ENCODE results near the gene PRDM15. TPM values are rescaled to one million over a fixed set of nuclear protein-coding genes. Genes with fewer than 3 reads are reported as not detected.

PRDM15 gene
- total RNA-seq, 2 experiments from 2014 or later = 10.4 to 12.0 TPM

DNA sequence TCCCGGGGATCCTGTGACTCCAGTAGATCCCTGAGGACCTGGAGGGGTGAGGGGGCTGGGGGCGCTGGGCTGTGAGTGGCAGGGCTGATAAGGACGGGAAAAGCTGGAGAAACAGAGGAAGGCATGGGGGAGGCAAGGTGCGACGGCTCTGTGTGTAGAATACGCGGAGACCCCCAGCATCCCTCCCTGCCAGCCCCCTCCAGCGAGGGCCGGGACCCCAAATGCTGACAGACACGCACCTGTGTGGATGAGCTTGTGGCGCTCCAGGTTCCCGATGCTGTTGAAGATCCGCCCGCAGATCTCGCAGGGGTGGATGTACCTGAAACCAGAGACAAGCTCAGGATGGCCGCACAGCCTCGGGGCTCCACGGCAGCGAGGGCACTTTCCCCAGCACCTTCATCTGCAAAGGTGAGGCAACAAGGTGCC, 59.3 kb downstream of the PRDM15 start:
- Histone ChIP-seq H3K27me3 (ENCODE audit: control insufficient read depth in 1 of 2, insufficient read depth in 2 of 2, low read length in 2 of 2) (no peaks in the 10 kb centered on the region), H3K9me3 (ENCODE audit: control insufficient read depth in 1 of 2, insufficient read depth in 1 of 2, low read length in 2 of 2) (no peaks in the 10 kb centered on the region), H3K27ac (ENCODE audit: low read depth in 1 of 2, low read length in 2 of 2) (no peak overlapping the region), H3K4me3 (ENCODE audit: low read length) (no peak overlapping the region), H3K36me3 (ENCODE audit: insufficient read depth, low read length) (peaks cover 35% of the 10 kb centered on the region), H3K4me1 (ENCODE audit: insufficient read depth, low read length) (peaks cover 9% of the 10 kb centered on the region)
- ATAC-seq (ENCODE audit: poor library complexity) = no peak
- ChIA-PET CTCF (no interaction called here), POLR2A (no interaction called here)
- intact Hi-C loops (cut with DNase I, micrococcal nuclease) = loop anchor here in 1 of 2 experiments (5.0 kb wide), 1 partner anchor 112 kb away; no protein-coding TSS in a partner anchor
- peaks cover 58% of the 10 kb centered on the region for H3K36me3 Mint-ChIP-seq (ENCODE audit: low read depth)
- TF ChIP-seq, protein P1, sequence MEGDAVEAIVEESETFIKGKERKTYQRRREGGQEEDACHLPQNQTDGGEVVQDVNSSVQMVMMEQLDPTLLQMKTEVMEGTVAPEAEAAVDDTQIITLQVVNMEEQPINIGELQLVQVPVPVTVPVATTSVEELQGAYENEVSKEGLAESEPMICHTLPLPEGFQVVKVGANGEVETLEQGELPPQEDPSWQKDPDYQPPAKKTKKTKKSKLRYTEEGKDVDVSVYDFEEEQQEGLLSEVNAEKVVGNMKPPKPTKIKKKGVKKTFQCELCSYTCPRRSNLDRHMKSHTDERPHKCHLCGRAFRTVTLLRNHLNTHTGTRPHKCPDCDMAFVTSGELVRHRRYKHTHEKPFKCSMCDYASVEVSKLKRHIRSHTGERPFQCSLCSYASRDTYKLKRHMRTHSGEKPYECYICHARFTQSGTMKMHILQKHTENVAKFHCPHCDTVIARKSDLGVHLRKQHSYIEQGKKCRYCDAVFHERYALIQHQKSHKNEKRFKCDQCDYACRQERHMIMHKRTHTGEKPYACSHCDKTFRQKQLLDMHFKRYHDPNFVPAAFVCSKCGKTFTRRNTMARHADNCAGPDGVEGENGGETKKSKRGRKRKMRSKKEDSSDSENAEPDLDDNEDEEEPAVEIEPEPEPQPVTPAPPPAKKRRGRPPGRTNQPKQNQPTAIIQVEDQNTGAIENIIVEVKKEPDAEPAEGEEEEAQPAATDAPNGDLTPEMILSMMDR (IDR thresholded peaks at IDR 0.05) = no peak
- no peak for DNase-seq
- H3K27me3 Mint-ChIP-seq = no peaks in the 10 kb centered on the region
- H3K4me1 Mint-ChIP-seq (ENCODE audit: low read depth) = no peaks in the 10 kb centered on the region
- no peak overlapping the region for H3K4me3 Mint-ChIP-seq
- no peaks in the 10 kb centered on the region for H3K9me3 Mint-ChIP-seq
- H3K27ac Mint-ChIP-seq = no peak overlapping the region

DNA sequence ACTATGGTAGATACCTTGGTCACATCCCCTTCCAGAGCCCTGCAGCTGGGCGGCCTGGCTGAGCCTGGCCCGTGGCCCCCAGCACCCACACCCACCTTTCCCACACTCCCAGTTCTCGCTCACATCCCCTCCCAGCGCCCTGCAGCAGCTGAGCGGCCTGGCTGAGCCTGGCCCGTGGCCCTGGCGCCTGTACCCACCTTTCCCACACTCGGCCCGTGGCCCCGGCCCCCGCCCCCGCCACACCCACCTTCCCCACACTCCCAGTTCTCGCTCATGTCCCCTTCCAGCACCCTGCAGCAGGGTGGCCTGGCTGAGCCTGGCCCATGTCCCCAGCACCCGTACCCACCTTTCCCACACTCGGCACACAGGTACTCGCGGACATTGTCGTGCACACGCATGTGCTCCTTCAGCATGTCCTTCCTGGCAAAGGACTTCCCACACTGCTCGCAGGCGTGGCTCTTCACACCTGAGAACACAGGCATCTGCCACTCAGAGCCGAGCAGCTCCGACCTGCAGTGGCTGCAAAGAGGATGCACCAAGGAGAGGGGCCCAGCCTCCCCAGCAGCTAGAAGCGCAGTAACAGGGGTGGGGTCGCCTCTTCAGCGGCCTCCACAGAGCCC, 59.8 kb downstream of the PRDM15 start:
- ATAC-seq (ENCODE audit: poor library complexity) (no peak), DNase-seq (no peak)
- intact Hi-C loops (cut with DNase I, micrococcal nuclease) = loop anchor here in 1 of 2 experiments (5.0 kb wide), 1 partner anchor 113 kb away; no protein-coding TSS in a partner anchor
- Histone ChIP-seq H3K27me3 (ENCODE audit: control insufficient read depth in 1 of 2, insufficient read depth in 2 of 2, low read length in 2 of 2) (no peaks in the 10 kb centered on the region), H3K27ac (ENCODE audit: low read depth in 1 of 2, low read length in 2 of 2) (no peak overlapping the region), H3K4me1 (ENCODE audit: insufficient read depth, low read length) (peaks cover 9% of the 10 kb centered on the region), H3K36me3 (ENCODE audit: insufficient read depth, low read length) (peaks cover 36% of the 10 kb centered on the region), H3K4me3 (ENCODE audit: low read length) (no peak overlapping the region), H3K9me3 (ENCODE audit: control insufficient read depth in 1 of 2, insufficient read depth in 1 of 2, low read length in 2 of 2) (no peaks in the 10 kb centered on the region)
- Mint-ChIP-seq H3K4me1 (ENCODE audit: low read depth) (no peaks in the 10 kb centered on the region), H3K4me3 (no peak overlapping the region), H3K9me3 (no peaks in the 10 kb centered on the region), H3K27ac (no peak overlapping the region), H3K27me3 (no peaks in the 10 kb centered on the region), H3K36me3 (ENCODE audit: low read depth) (peaks cover 58% of the 10 kb centered on the region)
- ChIA-PET POLR2A (no interaction called here), CTCF (no interaction called here)
- TF ChIP-seq, protein P1 (IDR thresholded peaks at IDR 0.05) = no peak

DNA sequence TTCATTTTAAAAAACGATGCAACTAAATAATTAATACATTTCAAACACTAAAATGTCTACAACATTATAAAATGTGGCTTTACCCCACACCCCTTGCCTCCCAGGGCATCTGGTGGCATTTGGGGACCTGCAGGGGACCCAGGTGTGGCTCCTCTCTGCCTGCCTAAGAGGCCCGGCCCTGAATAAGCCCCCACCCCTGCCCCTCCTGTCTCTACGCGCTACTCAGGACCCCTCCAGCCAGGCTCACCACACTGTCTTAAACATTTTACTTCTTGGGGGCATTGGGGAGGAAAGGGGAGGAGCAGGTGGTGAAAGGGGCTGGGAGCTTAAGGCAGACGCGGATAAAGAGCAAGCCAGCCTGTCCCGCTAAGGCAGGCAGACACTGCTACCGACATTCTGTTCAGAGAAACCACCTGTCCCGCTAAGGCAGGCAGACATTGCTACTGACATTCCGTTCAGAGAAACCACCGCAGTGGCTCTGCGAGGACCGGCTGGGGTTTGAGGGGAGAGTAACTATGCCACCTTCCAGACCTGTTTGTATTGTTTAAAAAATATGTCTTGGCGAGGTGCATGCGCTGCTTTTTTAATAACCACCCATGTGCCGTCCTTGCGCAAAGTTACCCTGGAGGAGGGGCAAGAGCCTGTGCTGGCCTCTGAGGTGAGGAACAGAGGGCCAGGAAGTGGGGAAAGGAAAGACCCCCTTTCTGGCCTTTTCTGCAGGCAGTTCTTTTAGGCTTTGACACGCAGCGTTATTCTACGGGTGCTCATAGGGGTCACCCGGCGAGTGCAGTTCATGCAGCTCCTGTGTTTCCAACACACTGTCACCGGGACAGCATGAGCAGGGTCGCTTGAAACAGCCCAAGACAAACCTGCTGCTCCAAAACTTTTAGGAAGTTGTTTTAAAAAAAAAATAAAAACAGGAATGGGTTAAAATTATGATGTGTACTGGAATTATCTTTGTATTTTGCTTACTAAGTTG, 61.0 kb downstream of the PRDM15 start:
- Mint-ChIP-seq H3K27me3 (no peaks in the 10 kb centered on the region), H3K27ac (no peak overlapping the region), H3K4me3 (no peak overlapping the region), H3K4me1 (ENCODE audit: low read depth) (no peaks in the 10 kb centered on the region), H3K36me3 (ENCODE audit: low read depth) (peaks cover 48% of the 10 kb centered on the region), H3K9me3 (no peaks in the 10 kb centered on the region)
- H3K27ac ChIP-seq (ENCODE audit: low read depth in 1 of 2, low read length in 2 of 2) = no peak overlapping the region
- H3K27me3 ChIP-seq (ENCODE audit: control insufficient read depth in 1 of 2, insufficient read depth in 2 of 2, low read length in 2 of 2) = no peaks in the 10 kb centered on the region
- CTCF ChIA-PET = interaction anchor here (1.7 to 2.2 kb wide), 2 partner anchors 290 to 299 kb away, joined by 9 to 28 read pairs; no protein-coding TSS in a partner anchor
- no peaks in the 10 kb centered on the region for H3K9me3 ChIP-seq (ENCODE audit: control insufficient read depth in 1 of 2, insufficient read depth in 1 of 2, low read length in 2 of 2)
- DNase-seq (no peak), ATAC-seq (ENCODE audit: poor library complexity) (no peak)
- H3K36me3 ChIP-seq (ENCODE audit: insufficient read depth, low read length) = peaks cover 32% of the 10 kb centered on the region
- TF ChIP-seq, protein P1 (IDR thresholded peaks at IDR 0.05) = no peak
- POLR2A ChIA-PET = no interaction called here
- H3K4me3 ChIP-seq (ENCODE audit: low read length) = no peak overlapping the region
- intact Hi-C loops (cut with DNase I, micrococcal nuclease) = loop anchor here (1.0 to 5.0 kb wide), 4 partner anchors 114 to 535 kb away; no protein-coding TSS in a partner anchor
- H3K4me1 ChIP-seq (ENCODE audit: insufficient read depth, low read length) = peaks cover 4% of the 10 kb centered on the region
